Endothelial cell of umbilical vein (primary cell): ENCODE measurements around the gene PLCD3. TPM values are rescaled to one million over a fixed set of nuclear protein-coding genes. Genes with fewer than 3 reads are reported as not detected.

Experiments
- BruUV-seq: library from RNA; stranded (reverse); fragments of 400-500 nt; replicated peaks from 2 replicates; lab custom pipeline; 2021; lab: Mats Ljungman, UMichigan
- CTCF ChIA-PET: fragments of 300-600, 350-600 bp; sonication (Branson Sonifier 250); formaldehyde crosslinking; loops from one replicate; lab custom pipeline; 2021; ENCODE audit warnings: antibody characterized with exemption, inconsistent platforms; lab: Charles Lee
- POLR2A ChIA-PET: fragments of 300-600, 350-600 bp; sonication (Branson Sonifier 250); formaldehyde crosslinking; loops from one replicate; lab custom pipeline; 2021; ENCODE audit warnings: antibody characterized with exemption, inconsistent platforms; lab: Charles Lee
- DNase-seq: peaks from one replicate; pipeline ENCODE4 v3.0.0-alpha.2; 2011; ENCODE audit warnings: low read depth, low spot score
- FAIRE-seq: peaks from 2 replicates; lab custom pipeline; 2011; peaks lifted over from hg19 to GRCh38; lab: Jason Lieb, UNC
- H2AFZ ChIP-seq: 2 replicates; pipeline ENCODE4 v1.6.0; 2012; ENCODE audit warnings: low read depth, low read length, control low read depth, inconsistent platforms
- H3K27ac ChIP-seq: 2 replicates; pipeline ENCODE4 v1.5.1; 2011; ENCODE audit warnings: low read depth, mild to moderate bottlenecking, control low read depth, low read length, moderate library complexity; ENCODE audit not compliant: insufficient read depth
- H3K27me3 ChIP-seq, 2 experiments: 2 replicates each; pipeline versions ENCODE4 v1.6.0 to v1.6.1; 2011; ENCODE audit warnings: low read length in 2 of 2, mixed read lengths in 1 of 2; ENCODE audit not compliant: control insufficient read depth in 2 of 2, insufficient read depth in 2 of 2
- H3K36me3 ChIP-seq, 2 experiments: 2 replicates in 1 of 2; 3 replicates in 1 of 2; pipeline ENCODE4 v1.5.1; 2011; ENCODE audit warnings: low read length in 2 of 2, mild to moderate bottlenecking in 1 of 2, moderate library complexity in 1 of 2; ENCODE audit not compliant: control insufficient read depth in 2 of 2, insufficient read depth in 2 of 2; ENCODE audit errors: extremely low read depth in 1 of 2
- H3K4me1 ChIP-seq: 3 replicates; pipeline ENCODE4 v1.5.1; 2011; ENCODE audit warnings: mild to moderate bottlenecking, low read length; ENCODE audit not compliant: control insufficient read depth, insufficient read depth; ENCODE audit errors: extremely low read depth
- H3K4me2 ChIP-seq: 2 replicates; pipeline ENCODE4 v1.6.1; 2011; ENCODE audit warnings: low read length, control low read depth, mixed read lengths; ENCODE audit not compliant: insufficient read depth
- H3K4me3 ChIP-seq, 3 experiments: fragments of 200-600 bp in 1 of 3; sonication (generic), shearing (Covaris generic) in 1 of 3; replicated peaks in 1 of 3; 2 replicates each; pipeline ENCODE4 v1.5.1; 2011 to 2016; ENCODE audit warnings: control low read depth in 3 of 3, low read length in 3 of 3, mild to moderate bottlenecking in 2 of 3, inconsistent platforms in 1 of 3, low read depth in 1 of 3, moderate library complexity in 1 of 3; ENCODE audit not compliant: insufficient read depth in 1 of 3
- H3K79me2 ChIP-seq: 2 replicates; pipeline ENCODE4 v1.6.0; 2012; ENCODE audit warnings: low read length, inconsistent platforms; ENCODE audit not compliant: control insufficient read depth, insufficient read depth
- H3K9ac ChIP-seq: replicated peaks from 2 replicates; pipeline ENCODE3; 2011; ENCODE audit warnings: low read length, control low read depth; ENCODE audit not compliant: insufficient read depth; ENCODE audit errors: extremely low read depth
- H3K9me1 ChIP-seq: replicated peaks from 3 replicates; pipeline ENCODE4 v1.6.0; 2011; ENCODE audit warnings: mild to moderate bottlenecking, low read length; ENCODE audit not compliant: control insufficient read depth, insufficient read depth; ENCODE audit errors: extremely low read depth
- H3K9me3 ChIP-seq: replicated peaks from 2 replicates; pipeline ENCODE4 v1.5.1; 2012; ENCODE audit warnings: low read length, inconsistent platforms; ENCODE audit not compliant: control insufficient read depth, insufficient read depth
- H4K20me1 ChIP-seq: replicated peaks from 2 replicates; pipeline ENCODE3; 2011; ENCODE audit warnings: mild to moderate bottlenecking, low read length; ENCODE audit not compliant: control insufficient read depth, insufficient read depth; ENCODE audit errors: extremely low read depth
- FOS ChIP-seq: IDR thresholded peaks from 2 replicates; pipeline ENCODE4 v1.6.1; 2011; ENCODE audit warnings: mild to moderate bottlenecking, low read length, moderate library complexity, borderline replicate concordance; ENCODE audit not compliant: insufficient read depth
- GATA2 ChIP-seq: IDR thresholded peaks from 2 replicates; pipeline ENCODE4 v1.7.0; 2011; ENCODE audit warnings: low read depth, mild to moderate bottlenecking, moderate library complexity, mixed read lengths, low read length; ENCODE audit not compliant: insufficient read length, insufficient read depth
- MAX ChIP-seq: IDR thresholded peaks from 2 replicates; pipeline ENCODE4 v1.6.1; 2011; ENCODE audit not compliant: insufficient read depth, insufficient read length
- MYC ChIP-seq: IDR thresholded peaks from one replicate; pipeline ENCODE4 v1.6.1; 2011; ENCODE audit warnings: mild to moderate bottlenecking, low read depth, low read length
- POLR2A ChIP-seq: IDR thresholded peaks from 2 replicates; pipeline ENCODE4 v1.6.1; 2012; ENCODE audit warnings: low read depth, mild to moderate bottlenecking, control low read depth, low read length
- POLR2AphosphoS5 ChIP-seq: IDR thresholded peaks from 2 replicates; pipeline ENCODE4 v1.6.1; 2012; ENCODE audit warnings: low read depth, mild to moderate bottlenecking, control low read depth, low read length, moderate library complexity; ENCODE audit not compliant: insufficient read depth
- dilution Hi-C: fragments of 300-500 bp; cut with MboI; formaldehyde crosslinking; loops from one replicate; pipeline ENCODE4 v1.15.0; 2019; ENCODE audit warnings: low sequenced_read_pairs; ENCODE audit not compliant: extremely low pct_ligation_motif_present
- intact Hi-C: fragments of 100-400 bp; cut with micrococcal nuclease; formaldehyde crosslinking; loops from one replicate; pipeline ENCODE4 v1.10.0; 2022
- polyA plus RNA-seq, 4 experiments: library from polyadenylated mRNA; depleted of rRNA in 3 of 4; stranded (reverse) in 3 of 4; unstranded in 1 of 4; fragments of >200 nt; gene quantifications; 2 replicates each; pipeline versions ENCODE4 v1.2.1 to v1.2.3, GENCODE V29; 2011 to 2012; ENCODE audit warnings: missing spikeins in 1 of 4
- total RNA-seq: library from RNA; stranded (reverse); gene quantifications from 2 replicates; pipeline ENCODE4 v1.2.3, GENCODE V29; 2021
- TF ChIP-seq, protein P1 (sequence below), 2 donors: IDR thresholded peaks; 1 replicate in 1 of 2; 2 replicates in 1 of 2; pipeline ENCODE4 v1.5.1; 2011; ENCODE audit warnings: low read length in 2 of 2, mild to moderate bottlenecking in 2 of 2, moderate library complexity in 2 of 2, control low read depth in 1 of 2, inconsistent platforms in 1 of 2, low read depth in 1 of 2; ENCODE audit not compliant: insufficient read depth in 1 of 2; ENCODE audit errors: extremely low read depth in 1 of 2

PLCD3 gene
- total and polyA plus RNA-seq, 2 donors (not counting 3 experiments of a cell fraction or from before 2014, with no cell fraction given), result 30.4 to 43.1 TPM

DNA sequence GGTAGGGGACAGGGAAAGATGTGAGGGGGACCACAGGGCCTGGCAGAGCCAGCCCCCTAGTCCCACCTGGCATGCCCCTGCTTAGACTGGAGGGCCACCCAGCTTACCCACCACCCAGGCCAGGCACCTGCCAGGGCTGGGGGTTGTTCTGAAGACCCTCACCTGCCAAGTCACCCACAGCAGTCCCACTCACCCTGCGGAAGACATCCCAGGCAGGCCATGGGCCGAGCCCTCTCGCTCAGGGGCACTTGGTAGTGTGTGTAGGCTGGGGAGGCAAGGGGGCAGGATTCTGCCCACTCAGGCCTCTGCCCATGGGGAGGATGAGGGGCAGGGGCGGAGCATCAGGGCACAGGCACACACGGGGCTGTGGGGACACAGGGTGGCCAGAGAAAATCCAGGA is 4.0 kb downstream of the PLCD3 start:
- BruUV-seq, result no TSS peak
- dilution Hi-C loops (no loop called here), intact Hi-C loops (no loop called here)
- Histone ChIP-seq H3K4me1 (peaks cover 41% of the 10 kb centered on the region), H4K20me1 (no peaks in the 10 kb centered on the region), H3K9ac (peak overlapping the region; percentile 20), H2AFZ (peak overlapping the region; percentile 43), H3K36me3 (no peaks in the 10 kb centered on the region), H3K9me1 (no peaks in the 10 kb centered on the region), H3K9me3 (no peaks in the 10 kb centered on the region), H3K27ac (peak overlapping the region; percentile 31), H3K27me3 (no peaks in the 10 kb centered on the region), H3K4me3 (no peak overlapping the region), H3K79me2 (peaks cover 2% of the 10 kb centered on the region), H3K4me2 (no peak overlapping the region)
- TF ChIP-seq FOS (no peak), GATA2 (no peak), MAX (no peak), POLR2AphosphoS5 (no peak), POLR2A (peak; percentile 7), MYC (no peak)
- TF ChIP-seq, protein P1, sequence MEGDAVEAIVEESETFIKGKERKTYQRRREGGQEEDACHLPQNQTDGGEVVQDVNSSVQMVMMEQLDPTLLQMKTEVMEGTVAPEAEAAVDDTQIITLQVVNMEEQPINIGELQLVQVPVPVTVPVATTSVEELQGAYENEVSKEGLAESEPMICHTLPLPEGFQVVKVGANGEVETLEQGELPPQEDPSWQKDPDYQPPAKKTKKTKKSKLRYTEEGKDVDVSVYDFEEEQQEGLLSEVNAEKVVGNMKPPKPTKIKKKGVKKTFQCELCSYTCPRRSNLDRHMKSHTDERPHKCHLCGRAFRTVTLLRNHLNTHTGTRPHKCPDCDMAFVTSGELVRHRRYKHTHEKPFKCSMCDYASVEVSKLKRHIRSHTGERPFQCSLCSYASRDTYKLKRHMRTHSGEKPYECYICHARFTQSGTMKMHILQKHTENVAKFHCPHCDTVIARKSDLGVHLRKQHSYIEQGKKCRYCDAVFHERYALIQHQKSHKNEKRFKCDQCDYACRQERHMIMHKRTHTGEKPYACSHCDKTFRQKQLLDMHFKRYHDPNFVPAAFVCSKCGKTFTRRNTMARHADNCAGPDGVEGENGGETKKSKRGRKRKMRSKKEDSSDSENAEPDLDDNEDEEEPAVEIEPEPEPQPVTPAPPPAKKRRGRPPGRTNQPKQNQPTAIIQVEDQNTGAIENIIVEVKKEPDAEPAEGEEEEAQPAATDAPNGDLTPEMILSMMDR (IDR thresholded peaks at IDR 0.05; ENCODE audit: extremely low read depth in 1 of 2, insufficient read depth in 1 of 2, low read depth in 1 of 2, low read length in 2 of 2), result no peak
- POLR2A ChIA-PET, result no interaction called here
- no peak for DNase-seq
- CTCF ChIA-PET, result interaction anchor here (1.1 to 7.2 kb wide), 4 partner anchors 19 to 69 kb away, joined by 3 to 61 read pairs (median 5); no protein-coding TSS in a partner anchor
- FAIRE-seq, result no peak
